IMR-90 (cell line): ENCODE measurements around the gene MEGF8. TPM values are rescaled to one million over a fixed set of nuclear protein-coding genes. Genes with fewer than 3 reads are reported as not detected.

Source experiments
- ATAC-seq: fragments of 200-7000 bp; cut with Tn5 transposase; 2 replicates; pipeline ENCODE4 v1.9.1; 2020; ENCODE audit warnings: low read depth, mild to moderate bottlenecking, moderate library complexity
- BruUV-seq: library from RNA; stranded (reverse); fragments of 400-500 nt; replicated peaks from 2 replicates; lab custom pipeline; 2021; lab: Mats Ljungman, UMichigan
- CTCF ChIA-PET: fragments of 300-600 bp; formaldehyde crosslinking; extraction: SDS; loops from one replicate; lab custom pipeline; 2021; ENCODE audit warnings: antibody characterized with exemption; lab: Yijun Ruan, JAX
- POLR2A ChIA-PET: fragments of 300-600 bp; sonication (Branson Sonifier 250); formaldehyde crosslinking; loops from one replicate; lab custom pipeline; 2022; ENCODE audit warnings: antibody characterized with exemption; ENCODE audit not compliant: unreplicated experiment; lab: Charles Lee
- DNase-seq: peaks from one replicate; pipeline ENCODE4 v3.0.0; 2013
- H2AFZ ChIP-seq: replicated peaks from 2 replicates; pipeline ENCODE3; 2013; ENCODE audit warnings: low read length, mild to moderate bottlenecking; ENCODE audit not compliant: poor library complexity
- H2AK5ac ChIP-seq: 2 replicates; pipeline ENCODE4 v1.6.1; 2013; ENCODE audit warnings: low read depth, low read length, inconsistent platforms
- H2AK9ac ChIP-seq: replicated peaks from 2 replicates; pipeline ENCODE3; 2013; ENCODE audit warnings: mild to moderate bottlenecking, low read depth, low read length, moderate library complexity; ENCODE audit not compliant: poor library complexity
- H2BK120ac ChIP-seq: 2 replicates; pipeline ENCODE4 v1.6.1; 2013; ENCODE audit warnings: low read depth, low read length, inconsistent platforms
- H2BK15ac ChIP-seq: 3 replicates; pipeline ENCODE4 v1.6.1; 2013; ENCODE audit warnings: low read depth, low read length, inconsistent platforms
- H2BK20ac ChIP-seq: 2 replicates; pipeline ENCODE4 v1.6.1; 2013; ENCODE audit warnings: low read depth, mild to moderate bottlenecking, inconsistent platforms, low read length, moderate library complexity
- H2BK5ac ChIP-seq: 2 replicates; pipeline ENCODE4 v1.6.1; 2013; ENCODE audit warnings: mild to moderate bottlenecking, low read depth, low read length, inconsistent platforms; ENCODE audit not compliant: poor library complexity, severe bottlenecking
- H3K14ac ChIP-seq: replicated peaks from 2 replicates; pipeline ENCODE4 v1.6.1; 2013; ENCODE audit warnings: low read depth, low read length, inconsistent platforms
- H3K18ac ChIP-seq: 2 replicates; pipeline ENCODE4 v1.6.1; 2013; ENCODE audit warnings: low read depth, low read length, control low read depth
- H3K23ac ChIP-seq: 2 replicates; pipeline ENCODE4 v1.6.1; 2013; ENCODE audit warnings: low read depth, low read length, inconsistent platforms
- H3K27ac ChIP-seq: 2 replicates; pipeline ENCODE4 v1.5.1; 2013; ENCODE audit warnings: mild to moderate bottlenecking, control low read depth, low read length; ENCODE audit not compliant: insufficient read depth
- H3K27me3 ChIP-seq: 2 replicates; pipeline ENCODE4 v1.6.1; 2013; ENCODE audit warnings: low read length; ENCODE audit not compliant: control insufficient read depth, insufficient read depth
- H3K36me3 ChIP-seq: 2 replicates; pipeline ENCODE4 v1.6.1; 2013; ENCODE audit warnings: low read length, mixed read lengths; ENCODE audit not compliant: control insufficient read depth, insufficient read depth
- H3K4ac ChIP-seq: 2 replicates; pipeline ENCODE4 v1.6.1; 2013; ENCODE audit warnings: low read depth, low read length, inconsistent platforms
- H3K4me1 ChIP-seq: 2 replicates; pipeline ENCODE4 v1.6.1; 2013; ENCODE audit warnings: low read length, mixed read lengths; ENCODE audit not compliant: control insufficient read depth, insufficient read depth
- H3K4me2 ChIP-seq: 2 replicates; pipeline ENCODE4 v1.6.1; 2013; ENCODE audit warnings: low read depth, mild to moderate bottlenecking, control low read depth, low read length, moderate library complexity
- H3K4me3 ChIP-seq: 2 replicates; pipeline ENCODE4 v1.5.1; 2013; ENCODE audit warnings: low read depth, mild to moderate bottlenecking, control low read depth, low read length, moderate library complexity; ENCODE audit not compliant: insufficient read depth
- H3K56ac ChIP-seq: 2 replicates; pipeline ENCODE4 v1.6.1; 2013; ENCODE audit warnings: low read length, inconsistent platforms; ENCODE audit not compliant: insufficient read depth; ENCODE audit errors: extremely low read depth
- H3K79me1 ChIP-seq, 2 experiments: 2 replicates each; pipeline ENCODE4 v1.6.1; 2013; ENCODE audit warnings: low read length in 2 of 2, inconsistent platforms in 1 of 2, low read depth in 1 of 2
- H3K9ac ChIP-seq: 2 replicates; pipeline ENCODE4 v1.6.1; 2013; ENCODE audit warnings: low read depth, low read length, control low read depth
- H3K9me1 ChIP-seq: 2 replicates; pipeline ENCODE4 v1.6.1; 2013; ENCODE audit warnings: low read length, inconsistent platforms; ENCODE audit not compliant: insufficient read depth
- H3K9me3 ChIP-seq: 2 replicates; pipeline ENCODE4 v1.6.1; 2013; ENCODE audit warnings: low read length; ENCODE audit not compliant: control insufficient read depth, insufficient read depth
- H4K20me1 ChIP-seq: 2 replicates; pipeline ENCODE4 v1.6.1; 2013; ENCODE audit warnings: low read length, inconsistent platforms; ENCODE audit not compliant: insufficient read depth
- H4K5ac ChIP-seq: 2 replicates; pipeline ENCODE4 v1.6.1; 2013; ENCODE audit warnings: mild to moderate bottlenecking, low read depth, low read length, control low read depth
- H4K8ac ChIP-seq, 2 experiments: 2 replicates each; pipeline ENCODE4 v1.6.1; 2013; ENCODE audit warnings: low read depth in 2 of 2, low read length in 2 of 2, control low read depth in 1 of 2, inconsistent platforms in 1 of 2
- H4K91ac ChIP-seq: 2 replicates; pipeline ENCODE4 v1.6.1; 2013; ENCODE audit warnings: low read depth, low read length, inconsistent platforms; ENCODE audit not compliant: insufficient read depth
- CHD1 ChIP-seq: IDR thresholded peaks from 2 replicates; pipeline ENCODE4 v1.6.1; 2012; ENCODE audit warnings: low read depth, low read length, improper control_type of control experiment
- MAZ ChIP-seq: IDR thresholded peaks from 2 replicates; pipeline ENCODE4 v1.6.1; 2012; ENCODE audit warnings: low read depth, mild to moderate bottlenecking, low read length, improper control_type of control experiment, moderate library complexity, borderline replicate concordance
- MXI1 ChIP-seq: IDR thresholded peaks from 2 replicates; pipeline ENCODE4 v1.6.1; 2012; ENCODE audit warnings: low read depth, mild to moderate bottlenecking, low read length, moderate library complexity, borderline replicate concordance
- POLR2A ChIP-seq: IDR thresholded peaks from 2 replicates; pipeline ENCODE4 v1.6.1; 2012; ENCODE audit warnings: mild to moderate bottlenecking, low read depth, low read length
- RAD21 ChIP-seq: IDR thresholded peaks from 2 replicates; pipeline ENCODE4 v1.6.1; 2012; ENCODE audit warnings: low read length, improper control_type of control experiment
- RCOR1 ChIP-seq: IDR thresholded peaks from 2 replicates; pipeline ENCODE4 v1.6.1; 2012; ENCODE audit warnings: mild to moderate bottlenecking, low read length, improper control_type of control experiment; ENCODE audit not compliant: insufficient replicate concordance
- RFX5 ChIP-seq: IDR thresholded peaks from 2 replicates; pipeline ENCODE4 v1.8.0; 2012; ENCODE audit warnings: low read depth, mild to moderate bottlenecking, low read length, moderate library complexity
- USF2 ChIP-seq: fragments of 150-350 bp; IDR thresholded peaks from 2 replicates; pipeline ENCODE4 v1.6.1; 2017; ENCODE audit warnings: mild to moderate bottlenecking, antibody characterized with exemption, low read length, low read depth
- WGBS, 2 experiments: methylation state at CpG; one replicate each; pipeline versions ENCODE4 v1.1.5 to v1.1.7; 2013; ENCODE audit warnings: missing lambda C conversion rate in 2 of 2; ENCODE audit not compliant: insufficient read length in 1 of 2; ENCODE audit errors: extremely low coverage in 2 of 2; 5-methylcytosine and 5-hydroxymethylcytosine counted together
- dilution Hi-C: fragments of 300-500 bp; cut with HindIII; formaldehyde crosslinking; loops from one replicate; pipeline ENCODE4 v1.14.3; 2018; ENCODE audit warnings: low sequenced_read_pairs; ENCODE audit not compliant: unreplicated experiment
- in situ Hi-C: fragments of 300-500 bp; cut with MboI; formaldehyde crosslinking; loops from 3 replicates; pipeline ENCODE4 v1.14.3; 2019; ENCODE audit warnings: low sequenced_read_pairs, inconsistent platforms, mixed read lengths
- intact Hi-C: fragments of 100-400 bp; cut with micrococcal nuclease; formaldehyde crosslinking; loops from 2 replicates; pipeline ENCODE4 v1.10.0; 2022
- polyA plus RNA-seq, 3 experiments: library from polyadenylated mRNA; depleted of rRNA; stranded (reverse); fragments of >200 nt; gene quantifications; 2 replicates each; pipeline ENCODE4 v1.2.3, GENCODE V29; 2012; ENCODE audit warnings: low replicate concordance in 1 of 3
- total RNA-seq: library from RNA; depleted of rRNA; stranded (reverse); fragments of >200 nt; gene quantifications from 2 replicates; pipeline ENCODE4 v1.2.3, GENCODE V29; 2012
- TF ChIP-seq, protein P1 (sequence below): fragments of 150-350 bp; IDR thresholded peaks from 2 replicates; pipeline ENCODE4 v1.6.1; 2016; ENCODE audit warnings: low read depth, mild to moderate bottlenecking, low read length, moderate library complexity, borderline replicate concordance
- TF ChIP-seq, protein P2 (sequence below): conservative IDR thresholded peaks from 2 replicates; pipeline ENCODE4 v1.5.1; 2012; ENCODE audit warnings: mild to moderate bottlenecking, low read depth, low read length, improper control_type of control experiment

MEGF8 gene
- total and polyA plus RNA-seq, 2 of the 4 experiments (the other 2 are of a cell fraction): 2.3 to 12.5 TPM

- H3K23ac ChIP-seq: no peak overlapping the region
- dilution Hi-C loops: no loop called here
Measured at GRCh38 chr19:42294471-42295137, 30.8 kb upstream of the MEGF8 start.

More at GRCh38 chr19:42294471-42295137, 30.8 kb upstream of the MEGF8 start:
- H2AK5ac ChIP-seq: no peak overlapping the region
- 0 out of 2 replicates have a peak, but pooled peaks cover 3% of the 10 kb centered on the region for H3K9me1 ChIP-seq
- H2BK15ac ChIP-seq: no peak overlapping the region
- no peaks in the 10 kb centered on the region for H3K9me3 ChIP-seq
- no peak overlapping the region for H3K4me2 ChIP-seq
- ATAC-seq (no peak), DNase-seq (no peak)
- H3K4me1 ChIP-seq: no peaks in the 10 kb centered on the region
- no peak overlapping the region for H3K27ac ChIP-seq
- CTCF ChIA-PET: no interaction called here
- no peak overlapping the region for H4K91ac ChIP-seq
- H3K4ac ChIP-seq: no peak overlapping the region
- H2BK20ac ChIP-seq: no peak overlapping the region
- H4K5ac ChIP-seq: no peak overlapping the region
- TF ChIP-seq RFX5 (no peak), POLR2A (no peak), RCOR1 (no peak), MXI1 (no peak), MAZ (no peak), CHD1 (no peak), USF2 (no peak), RAD21 (no peak)
- TF ChIP-seq, protein P1, sequence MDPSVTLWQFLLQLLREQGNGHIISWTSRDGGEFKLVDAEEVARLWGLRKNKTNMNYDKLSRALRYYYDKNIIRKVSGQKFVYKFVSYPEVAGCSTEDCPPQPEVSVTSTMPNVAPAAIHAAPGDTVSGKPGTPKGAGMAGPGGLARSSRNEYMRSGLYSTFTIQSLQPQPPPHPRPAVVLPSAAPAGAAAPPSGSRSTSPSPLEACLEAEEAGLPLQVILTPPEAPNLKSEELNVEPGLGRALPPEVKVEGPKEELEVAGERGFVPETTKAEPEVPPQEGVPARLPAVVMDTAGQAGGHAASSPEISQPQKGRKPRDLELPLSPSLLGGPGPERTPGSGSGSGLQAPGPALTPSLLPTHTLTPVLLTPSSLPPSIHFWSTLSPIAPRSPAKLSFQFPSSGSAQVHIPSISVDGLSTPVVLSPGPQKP: no peak
- TF ChIP-seq, protein P2, sequence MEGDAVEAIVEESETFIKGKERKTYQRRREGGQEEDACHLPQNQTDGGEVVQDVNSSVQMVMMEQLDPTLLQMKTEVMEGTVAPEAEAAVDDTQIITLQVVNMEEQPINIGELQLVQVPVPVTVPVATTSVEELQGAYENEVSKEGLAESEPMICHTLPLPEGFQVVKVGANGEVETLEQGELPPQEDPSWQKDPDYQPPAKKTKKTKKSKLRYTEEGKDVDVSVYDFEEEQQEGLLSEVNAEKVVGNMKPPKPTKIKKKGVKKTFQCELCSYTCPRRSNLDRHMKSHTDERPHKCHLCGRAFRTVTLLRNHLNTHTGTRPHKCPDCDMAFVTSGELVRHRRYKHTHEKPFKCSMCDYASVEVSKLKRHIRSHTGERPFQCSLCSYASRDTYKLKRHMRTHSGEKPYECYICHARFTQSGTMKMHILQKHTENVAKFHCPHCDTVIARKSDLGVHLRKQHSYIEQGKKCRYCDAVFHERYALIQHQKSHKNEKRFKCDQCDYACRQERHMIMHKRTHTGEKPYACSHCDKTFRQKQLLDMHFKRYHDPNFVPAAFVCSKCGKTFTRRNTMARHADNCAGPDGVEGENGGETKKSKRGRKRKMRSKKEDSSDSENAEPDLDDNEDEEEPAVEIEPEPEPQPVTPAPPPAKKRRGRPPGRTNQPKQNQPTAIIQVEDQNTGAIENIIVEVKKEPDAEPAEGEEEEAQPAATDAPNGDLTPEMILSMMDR: no peak
- POLR2A ChIA-PET: no interaction called here
- H3K4me3 ChIP-seq: no peak overlapping the region
- H3K14ac ChIP-seq: no peak overlapping the region
- intact Hi-C loops: loop anchor here (5.0 kb wide), 1 partner anchor 162 kb away; the partner anchor contains the start of gene POU2F2
- H2BK120ac ChIP-seq: no peak overlapping the region
- no TSS peak for BruUV-seq
- H3K56ac ChIP-seq: no peak overlapping the region
- H2AK9ac ChIP-seq: no peak overlapping the region
- no peak overlapping the region for H2BK5ac ChIP-seq
- in situ Hi-C loops: no loop called here
- peaks cover 10% of the 10 kb centered on the region for H4K20me1 ChIP-seq
- H4K8ac ChIP-seq: no peak overlapping the region
- H3K79me1 ChIP-seq: peaks cover 3 to 4% of the 10 kb centered on the region in 2 experiments; a peak in 2 of 4 replicates
- H2AFZ ChIP-seq: no peak overlapping the region
- H3K27me3 ChIP-seq: no peaks in the 10 kb centered on the region
- no peak overlapping the region for H3K9ac ChIP-seq
- no peak overlapping the region for H3K18ac ChIP-seq
- peaks cover 59% of the 10 kb centered on the region for H3K36me3 ChIP-seq
- 95% methylated on average over 8 of the region's 24 CpGs; no CpG with 5 or more reads in 1 of the 2 experiments for WGBS, 2 experiments
